GM12878 (cell line): ENCODE results near the gene L3HYPDH. TPM values are rescaled to one million over a fixed set of nuclear protein-coding genes. Genes with fewer than 3 reads are reported as not detected.

Experiments
- ATAC-seq: fragments of 200-7000 bp; cut with Tn5 transposase; 3 replicates; pipeline ENCODE4 v1.9.1; 2020; ENCODE audit warnings: mild to moderate bottlenecking, moderate library complexity
- BruUV-seq: library from RNA; stranded (reverse); fragments of 400-500 nt; replicated peaks from 2 replicates; lab custom pipeline; 2021; lab: Mats Ljungman, UMichigan
- CTCF ChIA-PET: fragments of 300-600 bp; sonication (Branson Sonifier 250); formaldehyde crosslinking; extraction: SDS; loops from one replicate; lab custom pipeline; 2021; ENCODE audit warnings: inconsistent platforms; lab: Yijun Ruan, JAX
- POLR2A ChIA-PET: fragments of 350-600 bp; formaldehyde crosslinking; extraction: SDS; loops from one replicate; lab custom pipeline; 2021; ENCODE audit warnings: inconsistent platforms; lab: Charles Lee
- RAD21 ChIA-PET: fragments of 300-600 bp; sonication (Branson Sonifier 250); formaldehyde crosslinking; loops from one replicate; lab custom pipeline; 2023; ENCODE audit warnings: antibody characterized with exemption; ENCODE audit not compliant: unreplicated experiment; lab: Charles Lee
- SMC1A ChIA-PET: fragments of 300-600 bp; sonication (Branson Sonifier 250); formaldehyde crosslinking; loops from one replicate; lab custom pipeline; 2023; ENCODE audit not compliant: unreplicated experiment, uncharacterized antibody; lab: Charles Lee
- DNase-seq: peaks from one replicate; pipeline ENCODE4 v3.0.0-alpha.2; 2011; ENCODE audit warnings: low read depth, low spot score
- FAIRE-seq: peaks from 3 replicates; lab custom pipeline; 2011; peaks lifted over from hg19 to GRCh38; lab: Jason Lieb, UNC
- H2AFZ ChIP-seq: 2 replicates; pipeline ENCODE4 v1.6.0; 2011; ENCODE audit warnings: low read depth, low read length, control low read depth; ENCODE audit not compliant: control insufficient read depth
- H3K27ac ChIP-seq: 2 replicates; pipeline ENCODE4 v1.5.1; 2011; ENCODE audit warnings: control low read depth; ENCODE audit not compliant: control insufficient read depth, insufficient read depth
- H3K27me3 ChIP-seq, 2 experiments: replicated peaks in 1 of 2; 2 replicates each; pipeline versions ENCODE4 v1.6.0 to v1.6.1; 2011; ENCODE audit warnings: low read length in 1 of 2; ENCODE audit not compliant: control insufficient read depth in 2 of 2, insufficient read depth in 2 of 2
- H3K36me3 ChIP-seq, 2 experiments: 2 replicates each; pipeline ENCODE4 v1.5.1; 2011; ENCODE audit warnings: low read length in 1 of 2; ENCODE audit not compliant: control insufficient read depth in 2 of 2, insufficient read depth in 2 of 2
- H3K4me1 ChIP-seq: 2 replicates; pipeline ENCODE4 v1.6.1; 2011; ENCODE audit warnings: mild to moderate bottlenecking, low read length, moderate library complexity, mixed read lengths; ENCODE audit not compliant: control insufficient read depth, insufficient read depth
- H3K4me2 ChIP-seq: 2 replicates; pipeline ENCODE4 v1.6.0; 2011; ENCODE audit warnings: control low read depth; ENCODE audit not compliant: control insufficient read depth, insufficient read depth
- H3K4me3 ChIP-seq: fragments of 200-600 bp; sonication (generic); 2 replicates; pipeline ENCODE4 v1.5.1; 2016
- H3K79me2 ChIP-seq: 2 replicates; pipeline ENCODE4 v1.6.0; 2011; ENCODE audit warnings: low read length; ENCODE audit not compliant: control insufficient read depth, insufficient read depth
- H3K9ac ChIP-seq: 2 replicates; pipeline ENCODE4 v1.8.0; 2011; ENCODE audit warnings: low read length, control low read depth, mixed read lengths; ENCODE audit not compliant: control insufficient read depth, insufficient read depth
- H3K9me3 ChIP-seq: replicated peaks from 3 replicates; pipeline ENCODE4 v1.5.1; 2011; ENCODE audit warnings: mild to moderate bottlenecking, low read length; ENCODE audit not compliant: control insufficient read depth, insufficient read depth
- H4K20me1 ChIP-seq: 2 replicates; pipeline ENCODE4 v1.6.0; 2011; ENCODE audit not compliant: control insufficient read depth, insufficient read depth
- BCL11A ChIP-seq: IDR thresholded peaks from 2 replicates; pipeline ENCODE4 v1.6.1; 2011; ENCODE audit warnings: low read depth, low read length
- CREM ChIP-seq: IDR thresholded peaks from 2 replicates; pipeline ENCODE4 v1.6.1; 2014; ENCODE audit warnings: antibody characterized with exemption, low read depth
- DPF2 ChIP-seq: fragments of 450-650 bp; IDR thresholded peaks from 2 replicates; pipeline ENCODE4 v1.6.1; 2017; ENCODE audit warnings: mild to moderate bottlenecking
- RAD51 ChIP-seq: fragments of 450-650 bp; IDR thresholded peaks from 2 replicates; pipeline ENCODE4 v1.6.1; 2016; ENCODE audit warnings: moderate library complexity, mild to moderate bottlenecking, inconsistent platforms
- SREBF1 ChIP-seq: IDR thresholded peaks from 2 replicates; pipeline ENCODE4 v1.6.1; 2012; ENCODE audit warnings: mild to moderate bottlenecking, low read length
- ZBTB11 ChIP-seq: fragments of 450-650 bp; formaldehyde crosslinking; IDR thresholded peaks from 2 replicates; pipeline ENCODE4 v1.5.0; 2022; ENCODE audit warnings: mild to moderate bottlenecking, missing genetic modification characterization
- ZNF384 ChIP-seq: IDR thresholded peaks from 2 replicates; pipeline ENCODE4 v1.6.1; 2012; ENCODE audit warnings: low read depth, mild to moderate bottlenecking, low read length, improper control_type of control experiment, borderline replicate concordance
- ZZZ3 ChIP-seq: IDR thresholded peaks from 2 replicates; pipeline ENCODE4 v1.6.1; 2011; ENCODE audit warnings: low read depth; ENCODE audit not compliant: control insufficient read depth, insufficient read length
- WGBS: methylation state at CpG from one replicate; pipeline ENCODE4 v1.1.6; 2016; ENCODE audit warnings: low lambda C conversion rate; ENCODE audit not compliant: insufficient replicate concordance, insufficient coverage; ENCODE audit errors: missing lambda C conversion rate; 5-methylcytosine and 5-hydroxymethylcytosine counted together
- in situ Hi-C: fragments of 300-500 bp; cut with MboI; formaldehyde crosslinking; loops from 9 replicates; pipeline ENCODE4 v1.14.3; 2018; ENCODE audit warnings: mixed read lengths
- intact Hi-C: fragments of 100-400 bp; cut with micrococcal nuclease; formaldehyde crosslinking; loops from one replicate; pipeline ENCODE4 v1.14.2; 2022; ENCODE audit not compliant: unreplicated experiment
- polyA plus RNA-seq, 11 experiments: library from polyadenylated mRNA; depleted of rRNA in 4 of 11; unstranded in 6 of 11; stranded (reverse) in 5 of 11; fragments of >200 nt; fragmentation: Nextera tagmentation in 4 of 11; fragmentation: Illumina TruSeq in 1 of 11; extraction: Ambion mirVana in 4 of 11; extraction: Trizol in 1 of 11; gene quantifications; 1 replicate in 1 of 11; 2 replicates in 10 of 11; pipeline versions ENCODE4 v1.2.1 to v1.2.3, GENCODE V29; 2011 to 2016; ENCODE audit warnings: inconsistent platforms in 2 of 11, missing spikeins in 2 of 11, low read depth in 1 of 11
- total RNA-seq, 4 experiments: library from RNA; depleted of rRNA in 3 of 4; stranded (reverse); fragments of >200 nt in 3 of 4; fragmentation: Illumina TruSeq in 1 of 4; extraction: Trizol in 1 of 4; gene quantifications; 2 replicates each; pipeline versions ENCODE4 v1.2.1 to v1.2.3, GENCODE V29; 2013 to 2021
- TF ChIP-seq, protein P1 (sequence below): fragments of 450-650 bp; conservative IDR thresholded peaks from 2 replicates; pipeline ENCODE4 v1.6.1; 2017; ENCODE audit warnings: mild to moderate bottlenecking, moderate library complexity
- TF ChIP-seq, protein P2 (sequence below): IDR thresholded peaks from 2 replicates; pipeline ENCODE4 v1.6.1; 2012; ENCODE audit warnings: low read depth, low read length, improper control_type of control experiment

The L3HYPDH gene
- total and polyA plus RNA-seq, 10 of the 15 experiments (the other 5 are each of a cell fraction or from before 2014, with no cell fraction given), result 11.5 to 27.8 (median 15.8) TPM

GRCh38 chr14:59532419-59532818 is 48.2 kb upstream of the L3HYPDH start:
- ATAC-seq (no peak), DNase-seq (no peak), FAIRE-seq (no peak)
- no TSS peak for BruUV-seq
- in situ Hi-C loops, result no loop called here
- Histone ChIP-seq H3K36me3 (no peaks in the 10 kb centered on the region), H3K4me3 (no peak overlapping the region), H3K9me3 (no peaks in the 10 kb centered on the region), H3K4me1 (no peaks in the 10 kb centered on the region), H4K20me1 (no peaks in the 10 kb centered on the region), H3K79me2 (no peaks in the 10 kb centered on the region), H3K4me2 (no peak overlapping the region), H2AFZ (no peak overlapping the region), H3K27ac (no peak overlapping the region), H3K9ac (no peak overlapping the region), H3K27me3 (no peaks in the 10 kb centered on the region; a peak in 2 of 4 replicates)
- 67% methylated on average over 1 of the region's 1 CpG for WGBS
- ChIA-PET RAD21 (no interaction called here), SMC1A (no interaction called here), POLR2A (no interaction called here), CTCF (no interaction called here)
- intact Hi-C loops, result no loop called here
- no peak for TF ChIP-seq BCL11A
- no peak for TF ChIP-seq DPF2
- TF ChIP-seq ZZZ3, result no peak

DNA sequence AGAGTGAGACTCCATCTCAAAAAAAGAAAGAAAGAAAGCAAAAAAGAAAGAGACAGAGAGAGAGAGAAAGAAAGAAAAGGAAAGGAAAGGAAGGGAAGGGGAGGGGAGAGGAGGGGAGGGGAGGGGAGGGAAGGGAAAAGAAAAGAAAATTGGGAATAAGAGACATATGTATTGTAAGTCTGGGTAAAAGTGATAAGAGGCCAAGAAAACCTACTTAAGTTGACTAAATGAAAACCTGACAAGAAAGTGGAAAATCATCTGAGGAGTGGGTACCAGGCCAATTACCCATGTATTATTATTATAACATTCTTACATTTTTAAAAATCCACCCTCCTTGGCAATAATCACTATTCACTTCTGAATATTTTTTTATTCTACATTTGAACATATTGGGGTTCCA is 46.1 kb upstream of the L3HYPDH start:
- no peak overlapping the region for H3K9ac ChIP-seq
- no peaks in the 10 kb centered on the region for H3K79me2 ChIP-seq
- no peaks in the 10 kb centered on the region; a peak in 2 of 4 replicates for H3K27me3 ChIP-seq
- in situ Hi-C loops, result no loop called here
- no peaks in the 10 kb centered on the region for H4K20me1 ChIP-seq
- DNase-seq, result no peak
- FAIRE-seq, result no peak
- no peak overlapping the region for H3K4me2 ChIP-seq
- BruUV-seq, result no TSS peak
- no peak overlapping the region for H3K4me3 ChIP-seq
- ChIA-PET SMC1A (no interaction called here), POLR2A (no interaction called here), RAD21 (no interaction called here), CTCF (no interaction called here)
- H3K36me3 ChIP-seq, result no peaks in the 10 kb centered on the region
- no peaks in the 10 kb centered on the region for H3K4me1 ChIP-seq
- no peak overlapping the region for H3K27ac ChIP-seq
- intact Hi-C loops, result no loop called here
- no peak overlapping the region for H2AFZ ChIP-seq
- TF ChIP-seq ZBTB11 (no peak), RAD51 (no peak), SREBF1 (no peak), ZNF384 (no peak), CREM (no peak)
- TF ChIP-seq, protein P1, sequence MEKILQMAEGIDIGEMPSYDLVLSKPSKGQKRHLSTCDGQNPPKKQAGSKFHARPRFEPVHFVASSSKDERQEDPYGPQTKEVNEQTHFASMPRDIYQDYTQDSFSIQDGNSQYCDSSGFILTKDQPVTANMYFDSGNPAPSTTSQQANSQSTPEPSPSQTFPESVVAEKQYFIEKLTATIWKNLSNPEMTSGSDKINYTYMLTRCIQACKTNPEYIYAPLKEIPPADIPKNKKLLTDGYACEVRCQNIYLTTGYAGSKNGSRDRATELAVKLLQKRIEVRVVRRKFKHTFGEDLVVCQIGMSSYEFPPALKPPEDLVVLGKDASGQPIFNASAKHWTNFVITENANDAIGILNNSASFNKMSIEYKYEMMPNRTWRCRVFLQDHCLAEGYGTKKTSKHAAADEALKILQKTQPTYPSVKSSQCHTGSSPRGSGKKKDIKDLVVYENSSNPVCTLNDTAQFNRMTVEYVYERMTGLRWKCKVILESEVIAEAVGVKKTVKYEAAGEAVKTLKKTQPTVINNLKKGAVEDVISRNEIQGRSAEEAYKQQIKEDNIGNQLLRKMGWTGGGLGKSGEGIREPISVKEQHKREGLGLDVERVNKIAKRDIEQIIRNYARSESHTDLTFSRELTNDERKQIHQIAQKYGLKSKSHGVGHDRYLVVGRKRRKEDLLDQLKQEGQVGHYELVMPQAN, result no peak
- TF ChIP-seq, protein P2, sequence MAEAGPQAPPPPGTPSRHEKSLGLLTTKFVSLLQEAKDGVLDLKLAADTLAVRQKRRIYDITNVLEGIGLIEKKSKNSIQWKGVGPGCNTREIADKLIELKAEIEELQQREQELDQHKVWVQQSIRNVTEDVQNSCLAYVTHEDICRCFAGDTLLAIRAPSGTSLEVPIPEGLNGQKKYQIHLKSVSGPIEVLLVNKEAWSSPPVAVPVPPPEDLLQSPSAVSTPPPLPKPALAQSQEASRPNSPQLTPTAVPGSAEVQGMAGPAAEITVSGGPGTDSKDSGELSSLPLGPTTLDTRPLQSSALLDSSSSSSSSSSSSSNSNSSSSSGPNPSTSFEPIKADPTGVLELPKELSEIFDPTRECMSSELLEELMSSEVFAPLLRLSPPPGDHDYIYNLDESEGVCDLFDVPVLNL, result no peak
- ATAC-seq, result no peak
- no peaks in the 10 kb centered on the region for H3K9me3 ChIP-seq
